ENCODE measurements around the gene HNRNPUL2.

Gene HNRNPUL2

DNA sequence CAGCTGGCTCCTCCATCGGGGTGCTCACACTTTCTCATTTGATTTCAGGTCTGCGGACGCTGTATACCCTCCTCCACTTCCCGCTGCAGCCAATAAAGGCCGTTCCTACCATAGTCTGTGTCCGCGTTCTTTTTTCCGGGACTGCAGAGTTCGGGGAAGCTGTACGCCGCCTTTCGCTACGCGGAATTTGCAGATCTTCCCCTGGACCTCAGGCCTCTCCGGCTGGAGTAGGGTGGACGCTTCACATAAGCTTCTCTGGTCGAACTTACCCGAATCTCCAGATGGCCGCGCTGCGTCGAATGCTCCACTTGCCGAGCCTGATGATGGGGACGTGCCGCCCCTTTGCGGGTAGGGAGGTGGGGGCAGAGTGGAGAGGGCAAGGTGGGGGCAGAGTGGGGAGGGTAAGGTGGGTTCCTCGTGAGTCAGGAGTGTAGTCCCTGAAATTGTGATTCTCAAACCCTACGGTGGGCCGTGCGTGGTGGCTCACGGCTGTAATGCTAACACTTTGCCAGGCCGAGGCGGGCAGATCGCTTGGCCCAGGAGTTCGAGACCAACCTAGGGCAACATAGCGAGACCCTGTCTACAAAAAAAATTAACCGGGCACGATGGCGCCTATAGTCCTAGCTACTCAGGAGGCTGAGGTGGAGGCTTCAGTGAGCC is 61.5 kb downstream of the HNRNPUL2 start:
- peak; percentile 66 for DNase-seq

DNA sequence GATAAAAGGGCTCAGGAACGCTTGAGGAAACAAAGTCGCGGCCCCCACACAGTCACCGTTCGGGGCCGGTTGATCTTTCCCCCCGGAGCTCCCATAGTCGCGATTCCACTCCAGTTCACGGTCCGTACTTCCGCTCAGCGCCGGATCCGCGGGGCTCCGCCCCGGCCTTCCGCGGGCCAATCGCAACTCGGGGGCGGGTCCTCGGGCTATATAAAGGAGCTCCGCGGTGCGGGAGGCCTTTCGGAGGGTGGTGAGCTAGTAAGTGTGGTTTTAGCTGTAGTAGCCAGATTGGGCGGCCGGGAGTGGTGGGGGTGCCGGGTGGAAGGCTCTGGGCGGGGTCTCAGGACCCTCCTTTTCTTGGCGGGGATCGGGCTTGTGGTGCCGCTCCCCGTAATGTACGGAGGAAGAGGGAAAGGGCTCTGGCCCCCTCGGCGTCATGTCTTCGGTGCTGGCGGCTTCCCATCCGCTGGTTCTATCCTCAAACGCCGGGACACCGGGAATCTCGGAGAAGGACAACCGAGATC is 62.1 kb downstream of the HNRNPUL2 start, which contains the start of the genes C11orf98 and CSKMT:
Gene C11orf98 (minus strand): TSS at position 136 of the 524 bp plus-strand sequence. CDS start 41 bp downstream, at position 95.
Gene CSKMT (plus strand): TSS at position 238 of the 524 bp plus-strand sequence. CDS start 568 bp downstream, outside the sequence.
- peak; percentile 96 for DNase-seq

DNA sequence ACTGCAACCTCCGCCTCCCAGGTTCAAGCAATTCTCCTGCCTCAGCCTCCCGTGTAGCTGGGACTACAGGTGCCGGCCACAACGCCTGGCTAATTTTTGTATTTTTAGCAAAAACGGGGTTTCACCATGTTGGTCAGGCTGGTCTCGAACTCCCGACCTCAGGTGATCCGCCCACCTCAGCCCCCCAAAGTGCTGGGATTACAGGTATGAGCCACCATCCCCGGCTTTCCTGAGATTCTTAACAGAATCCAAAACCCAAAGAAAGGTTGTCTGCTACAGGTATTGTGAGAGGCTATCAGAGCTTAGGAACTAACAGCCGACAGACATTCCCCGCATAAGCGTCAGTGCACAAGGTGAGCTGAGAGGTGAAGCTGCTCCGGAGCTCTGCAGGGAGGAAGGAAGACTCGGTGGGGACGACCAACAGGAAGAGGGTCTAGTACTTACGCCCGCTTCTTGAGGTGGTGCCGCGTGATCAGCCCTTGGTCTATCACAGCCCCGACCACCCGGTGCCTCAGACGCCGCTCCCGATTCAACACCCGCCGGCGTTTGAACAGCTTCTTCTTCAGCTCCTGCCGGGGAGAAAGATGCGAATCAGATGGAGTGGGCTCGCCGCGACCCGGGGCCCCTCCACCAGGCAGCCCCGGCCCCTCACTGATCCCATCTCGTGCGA is 62.7 kb downstream of the HNRNPUL2 start:
- DNase-seq, result no peak
